ENCODE measurements around the gene FGF12.
A peak's percentile ranks its signal among the peaks of the same experiment; 100 is the strongest.
"Not testable (repeated sequence)": the region's sequence is repeated elsewhere in the genome, so short reads cannot be mapped to it uniquely, and the experiment has no call there.

The FGF12 gene

DNA sequence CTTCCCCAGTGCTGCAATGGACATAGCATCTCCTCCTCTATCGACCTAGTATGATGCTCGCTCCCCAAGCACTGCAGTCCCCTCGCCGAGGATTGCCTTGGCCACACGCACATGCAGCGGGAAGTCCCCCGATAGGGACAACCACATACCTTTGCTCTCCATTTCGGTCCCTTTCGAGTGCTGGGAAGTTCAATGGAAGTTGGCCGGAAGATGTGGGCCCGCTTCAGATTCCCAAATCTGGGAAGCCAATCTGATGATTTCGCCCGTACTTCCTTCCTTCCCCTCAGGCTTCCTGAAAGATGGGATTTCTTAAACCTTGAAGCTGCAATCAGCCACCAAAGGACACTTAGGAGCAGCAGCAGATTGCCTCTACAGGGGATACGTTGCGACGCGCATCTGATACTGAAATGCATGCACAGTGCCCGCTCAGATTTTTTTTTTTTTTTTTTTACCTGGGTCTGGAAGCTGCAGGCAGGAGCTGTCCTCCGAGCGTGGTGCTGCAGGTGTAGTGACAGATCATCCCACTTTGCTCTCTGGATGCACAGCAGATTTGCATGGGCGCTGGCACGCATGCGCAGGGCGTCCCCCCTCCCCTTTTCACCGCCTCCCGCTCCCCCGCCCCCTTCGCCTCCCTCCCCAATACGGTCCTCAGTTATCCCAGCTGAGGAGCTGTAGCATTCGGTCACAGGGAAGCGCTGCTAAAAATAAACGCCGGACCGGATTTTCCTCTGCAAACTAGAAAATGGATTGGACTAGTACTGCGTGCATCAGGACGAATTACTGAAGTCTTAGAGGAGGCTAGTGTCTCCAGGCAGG is at the start of gene FGF12:
Gene FGF12 (minus strand): TSS at position 510 of the 816 bp plus-strand sequence.
- no peak within 1 kb of the TSS for H3K4me3 ChIP-seq (replicated peaks; ENCODE audit: low read depth, low read length)
- no peak for TF ChIP-seq CTCF (IDR thresholded peaks at IDR 0.05; ENCODE audit: low read depth, low read length, missing control alignments)
- DNase-seq (ENCODE audit: extremely low read depth, low read depth): peak; percentile 2

DNA sequence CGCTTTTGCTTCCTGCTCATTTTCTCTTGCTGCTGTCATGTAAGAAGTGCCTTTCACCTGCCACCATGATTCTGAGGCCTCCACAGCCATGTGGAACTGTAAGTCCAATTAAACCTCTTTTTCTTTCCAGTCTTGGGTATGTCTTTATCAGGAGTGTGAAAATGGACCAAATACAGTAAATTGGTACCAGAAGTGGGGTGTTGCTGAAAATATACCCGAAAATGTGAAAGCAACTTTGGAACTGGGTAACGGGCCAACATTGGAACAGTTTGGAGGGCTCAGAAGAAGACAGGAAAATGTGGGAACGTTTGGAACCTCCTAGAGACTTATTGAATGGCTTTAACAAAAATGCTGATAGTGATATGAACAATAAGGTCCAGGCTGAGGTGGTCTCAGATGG is 47.0 kb upstream of the FGF12 start:
- DNase-seq (ENCODE audit: extremely low read depth, low read depth); H3K4me3 ChIP-seq (replicated peaks; ENCODE audit: low read depth, low read length): not testable (repeated sequence)

GRCh38 chr3:192772240-192772894 is 45.0 kb upstream of the FGF12 start:
- TF ChIP-seq CTCF (IDR thresholded peaks at IDR 0.05; ENCODE audit: low read depth, low read length, missing control alignments): peak; percentile 41
- DNase-seq (ENCODE audit: extremely low read depth, low read depth): no peak

DNA sequence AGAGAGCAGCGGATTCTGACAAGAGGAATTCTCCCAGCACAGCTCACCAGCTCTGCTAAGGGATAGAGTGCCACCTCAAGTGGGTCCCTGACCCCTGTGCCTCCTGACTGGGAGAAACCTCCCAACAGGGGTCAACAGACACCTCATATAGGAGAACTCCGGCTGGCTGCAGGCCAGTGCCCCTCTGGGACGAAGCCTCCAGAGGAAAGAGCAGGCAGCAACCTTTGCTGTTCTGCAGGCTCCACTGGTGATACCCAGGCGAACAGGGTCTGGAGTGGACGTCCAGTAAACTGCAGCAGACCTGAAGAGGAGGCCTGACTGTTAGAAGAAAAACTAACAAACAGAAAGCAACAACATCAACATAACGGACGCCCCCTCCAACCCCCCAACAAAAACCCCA is 31.3 kb upstream of the FGF12 start:
- TF ChIP-seq CTCF (IDR thresholded peaks at IDR 0.05; ENCODE audit: low read depth, low read length, missing control alignments): no peak
- no peak overlapping the region for H3K4me3 ChIP-seq (replicated peaks; ENCODE audit: low read depth, low read length)
- DNase-seq (ENCODE audit: extremely low read depth, low read depth): no peak

More at GRCh38 chr3:192772240-192772894, 45.0 kb upstream of the FGF12 start:
- no peak overlapping the region for H3K4me3 ChIP-seq (replicated peaks; ENCODE audit: low read depth, low read length)

DNA sequence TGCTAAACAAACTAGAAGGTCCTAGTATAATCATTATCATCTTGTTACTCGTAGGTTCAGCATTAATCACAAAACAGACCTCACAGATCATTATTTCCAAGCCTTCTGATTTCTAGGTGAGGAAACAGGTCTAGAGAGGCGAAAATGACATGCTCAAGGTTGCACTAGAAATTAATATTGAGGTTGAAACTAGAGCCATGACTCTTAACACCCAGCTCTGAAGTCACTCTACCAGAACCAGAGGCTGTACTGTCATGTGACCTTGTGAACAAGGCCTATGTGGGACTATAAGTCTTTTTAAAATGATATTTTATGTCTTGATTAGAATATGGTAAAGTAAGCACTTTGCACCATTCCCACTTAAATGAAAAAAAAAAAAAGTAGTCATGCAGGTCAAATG is 23.8 kb upstream of the FGF12 start:
- TF ChIP-seq CTCF (IDR thresholded peaks at IDR 0.05; ENCODE audit: low read depth, low read length, missing control alignments): no peak
- no peak for DNase-seq (ENCODE audit: extremely low read depth, low read depth)
- H3K4me3 ChIP-seq (replicated peaks; ENCODE audit: low read depth, low read length): no peak overlapping the region

- DNase-seq (ENCODE audit: extremely low read depth, low read depth): no peak
- no peak overlapping the region for H3K4me3 ChIP-seq (replicated peaks; ENCODE audit: low read depth, low read length)
- no peak for TF ChIP-seq CTCF (IDR thresholded peaks at IDR 0.05; ENCODE audit: low read depth, low read length, missing control alignments)
These were observed 22.9 kb upstream of the FGF12 start for GRCh38 chr3:192750201-192750600.

GRCh38 chr3:192747746-192748145 is 20.4 kb upstream of the FGF12 start:
- DNase-seq (ENCODE audit: extremely low read depth, low read depth): no peak
- no peak overlapping the region for H3K4me3 ChIP-seq (replicated peaks; ENCODE audit: low read depth, low read length)
- TF ChIP-seq CTCF (IDR thresholded peaks at IDR 0.05; ENCODE audit: low read depth, low read length, missing control alignments): no peak
